Hematopoietic multipotent progenitor cell treated with erythropoietin and hydrocortisone succinate and interleukin-3 and kit ligand, for 8 days (in vitro differentiated cells): ENCODE data around the gene FAM151B.

Experiments
- DNase-seq: peaks from one replicate; pipeline ENCODE4 v3.0.0-alpha.2; 2015

The FAM151B gene

DNA sequence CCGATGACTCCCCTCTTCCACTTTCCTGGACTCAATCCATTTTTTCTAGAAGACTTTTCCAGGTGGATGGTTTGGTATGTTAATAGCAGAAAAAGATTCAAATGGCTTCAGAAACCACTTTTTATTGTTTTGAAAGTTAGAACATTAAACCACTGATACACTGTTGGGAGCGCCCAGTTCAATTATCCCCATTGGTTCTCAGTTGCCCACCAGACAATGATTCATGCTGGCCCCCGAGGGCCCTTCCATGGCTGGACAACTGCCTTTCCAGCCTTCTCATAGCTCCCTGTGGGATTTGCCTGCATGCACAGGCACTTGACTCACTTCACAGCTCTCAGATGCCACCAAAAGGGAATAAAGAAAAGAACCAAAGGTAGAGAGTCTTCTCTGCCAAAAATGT, 103.5 kb downstream of the FAM151B start:
- no peak for DNase-seq

GRCh38 chr5:80592105-80592504, 104.2 kb downstream of the FAM151B start:
- DNase-seq = no peak
